Activated CD4-positive, alpha-beta T cell treated with anti-CD3 and anti-CD28 coated beads for 1 hour (primary cell): ENCODE data around the gene DMD.

Experiments
- DNase-seq: peaks from one replicate; pipeline ENCODE4 v3.0.0-alpha.2; 2020

The DMD gene

GRCh38 chrX:31563792-31564191 is 1647.6 kb downstream of the DMD start:
- no peak for DNase-seq

GRCh38 chrX:31555506-31555905 is 1655.8 kb downstream of the DMD start:
- no peak for DNase-seq

GRCh38 chrX:31551913-31552312 is 1659.4 kb downstream of the DMD start:
- DNase-seq, result no peak

GRCh38 chrX:31550158-31550557 is 1661.2 kb downstream of the DMD start:
- DNase-seq, result no peak

- DNase-seq, result no peak
Observed at GRCh38 chrX:31547816-31548215, 1663.5 kb downstream of the DMD start.

- no peak for DNase-seq
Observed at GRCh38 chrX:31547416-31547815, 1663.9 kb downstream of the DMD start.

GRCh38 chrX:31546126-31546525 is 1665.2 kb downstream of the DMD start:
- no peak for DNase-seq

GRCh38 chrX:31545726-31546125 is 1665.6 kb downstream of the DMD start:
- DNase-seq, result no peak

- no peak for DNase-seq
Observed at GRCh38 chrX:31545191-31545590, 1666.2 kb downstream of the DMD start.

GRCh38 chrX:31543634-31544033 is 1667.7 kb downstream of the DMD start:
- no peak for DNase-seq

GRCh38 chrX:31542566-31542965 is 1668.8 kb downstream of the DMD start:
- no peak for DNase-seq

GRCh38 chrX:31540313-31540712 is 1671.0 kb downstream of the DMD start:
- no peak for DNase-seq

- no peak for DNase-seq
Observed at GRCh38 chrX:31527455-31528126, 1683.8 kb downstream of the DMD start.

- DNase-seq, result no peak
Observed at GRCh38 chrX:31523884-31524536, 1687.3 kb downstream of the DMD start.

GRCh38 chrX:31522760-31523159 is 1688.6 kb downstream of the DMD start:
- DNase-seq, result no peak

GRCh38 chrX:31521941-31522340 is 1689.4 kb downstream of the DMD start:
- DNase-seq, result no peak

- DNase-seq, result no peak
Observed at GRCh38 chrX:31516527-31516926, 1694.8 kb downstream of the DMD start.

- DNase-seq, result no peak
Observed at GRCh38 chrX:31508338-31508737, 1703.0 kb downstream of the DMD start.

GRCh38 chrX:31506928-31507327 is 1704.4 kb downstream of the DMD start:
- DNase-seq, result no peak

- DNase-seq, result no peak
Observed at GRCh38 chrX:31506360-31506759, 1705.0 kb downstream of the DMD start.

GRCh38 chrX:31500921-31501320 is 1710.4 kb downstream of the DMD start:
- DNase-seq, result no peak

GRCh38 chrX:31499109-31499508 is 1712.2 kb downstream of the DMD start:
- no peak for DNase-seq

GRCh38 chrX:31497086-31497485 is 1714.3 kb downstream of the DMD start:
- no peak for DNase-seq

GRCh38 chrX:31487951-31488350 is 1723.4 kb downstream of the DMD start:
- no peak for DNase-seq

- DNase-seq, result no peak
Observed at GRCh38 chrX:31483336-31483735, 1728.0 kb downstream of the DMD start.
